Neural progenitor cell (in vitro differentiated cells): ENCODE data around the gene FSTL4.

Experiments used
- CTCF ChIP-seq: fragments of 200-600 bp; sonication (generic); IDR thresholded peaks from 2 replicates; pipeline ENCODE4 v1.5.1; 2017; ENCODE audit warnings: antibody characterized with exemption, mild to moderate bottlenecking
- EZH2phosphoT487 ChIP-seq: fragments of 200-600 bp; sonication (generic); IDR thresholded peaks from 2 replicates; pipeline ENCODE4 v1.6.1; 2017; ENCODE audit warnings: antibody characterized with exemption

DNA sequence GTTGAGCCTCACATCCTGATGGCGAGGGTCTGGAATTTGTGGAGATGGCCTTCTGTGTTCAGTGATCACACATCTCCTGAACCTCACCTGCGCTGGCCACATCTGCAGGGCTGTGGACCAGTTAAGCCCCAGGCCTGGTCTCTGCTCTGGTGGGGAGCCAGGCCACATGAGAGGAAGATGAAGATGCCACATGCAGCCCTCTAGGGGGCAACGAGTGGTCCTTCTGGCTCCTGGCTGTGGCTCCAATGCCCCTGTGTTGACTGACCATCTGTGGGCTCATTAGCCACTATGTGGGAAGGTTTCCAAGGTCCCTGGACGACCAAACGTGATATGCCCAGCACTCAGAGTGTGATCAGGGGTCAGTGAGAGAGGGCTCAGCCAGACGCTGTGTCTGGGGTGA, 357.5 kb downstream of the FSTL4 start:
- TF ChIP-seq CTCF (no peak), EZH2phosphoT487 (no peak)
